Measurements from ENCODE around the gene EGR2.
"Not testable (repeated sequence)": the region's sequence is repeated elsewhere in the genome, so short reads cannot be mapped to it uniquely, and the experiment has no call there.

Gene EGR2

GRCh38 chr10:62795100-62795499 is 21.1 kb downstream of the EGR2 start:
- DNase-seq (ENCODE audit: low read depth in 2 of 2), result no peak

GRCh38 chr10:62794306-62794705 is 21.9 kb downstream of the EGR2 start:
- DNase-seq (ENCODE audit: low read depth in 2 of 2), result no peak

- no peak for DNase-seq (ENCODE audit: low read depth in 2 of 2)
These were observed 23.9 kb downstream of the EGR2 start for GRCh38 chr10:62792261-62792660.

GRCh38 chr10:62790571-62790970 is 25.6 kb downstream of the EGR2 start:
- no peak for DNase-seq (ENCODE audit: low read depth in 2 of 2)

GRCh38 chr10:62790019-62790555 is 26.1 kb downstream of the EGR2 start:
- DNase-seq (ENCODE audit: low read depth in 2 of 2), result no peak

GRCh38 chr10:62788861-62789467 is 27.2 kb downstream of the EGR2 start:
- DNase-seq (ENCODE audit: low read depth in 2 of 2), result no peak

- DNase-seq (ENCODE audit: low read depth in 2 of 2), result not testable (repeated sequence)
These were observed 27.9 kb downstream of the EGR2 start for GRCh38 chr10:62788285-62788684.

- DNase-seq (ENCODE audit: low read depth in 2 of 2), result not testable (repeated sequence)
These were observed 31.6 kb downstream of the EGR2 start for GRCh38 chr10:62784537-62784936.

- peak; percentile 77 to 84 for DNase-seq (ENCODE audit: low read depth in 2 of 2)
These were observed 36.5 kb downstream of the EGR2 start for GRCh38 chr10:62779487-62780248.

- no peak for DNase-seq (ENCODE audit: low read depth in 2 of 2)
These were observed 38.0 kb downstream of the EGR2 start for GRCh38 chr10:62778125-62778524.

- no peak for DNase-seq (ENCODE audit: low read depth in 2 of 2)
These were observed 43.8 kb downstream of the EGR2 start for GRCh38 chr10:62772186-62772974.

- DNase-seq (ENCODE audit: low read depth in 2 of 2), result no peak
These were observed 46.5 kb downstream of the EGR2 start for GRCh38 chr10:62769574-62770242.

GRCh38 chr10:62766386-62766785 is 49.8 kb downstream of the EGR2 start:
- no peak for DNase-seq (ENCODE audit: low read depth in 2 of 2)

GRCh38 chr10:62765726-62766125 is 50.4 kb downstream of the EGR2 start:
- DNase-seq (ENCODE audit: low read depth in 2 of 2), result no peak

- DNase-seq (ENCODE audit: low read depth in 2 of 2), result no peak
These were observed 52.2 kb downstream of the EGR2 start for GRCh38 chr10:62764011-62764410.

- DNase-seq (ENCODE audit: low read depth in 2 of 2), result no peak
These were observed 53.0 kb downstream of the EGR2 start for GRCh38 chr10:62763155-62763554.
